ENCODE data around the gene NTNG1.

The NTNG1 gene

DNA sequence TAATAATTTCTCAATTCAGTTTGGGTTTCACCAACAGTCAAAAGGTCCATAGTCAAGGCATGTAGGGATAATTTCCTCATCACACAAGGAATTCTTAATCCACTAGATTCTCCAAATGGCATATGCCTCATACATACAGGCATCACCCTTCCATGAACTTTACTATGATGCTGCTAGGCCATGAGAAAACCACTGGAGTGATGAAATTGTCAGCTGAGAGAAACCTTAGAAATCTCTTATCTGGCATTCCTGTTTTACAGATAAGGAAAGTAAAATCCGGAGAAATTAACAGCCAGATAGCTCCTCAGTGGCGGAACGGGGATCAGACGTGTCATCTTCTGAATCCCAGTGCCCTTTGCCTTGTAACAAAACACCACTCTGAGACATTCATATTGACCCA is 274.4 kb downstream of the NTNG1 start:
- FAIRE-seq, result no peak

DNA sequence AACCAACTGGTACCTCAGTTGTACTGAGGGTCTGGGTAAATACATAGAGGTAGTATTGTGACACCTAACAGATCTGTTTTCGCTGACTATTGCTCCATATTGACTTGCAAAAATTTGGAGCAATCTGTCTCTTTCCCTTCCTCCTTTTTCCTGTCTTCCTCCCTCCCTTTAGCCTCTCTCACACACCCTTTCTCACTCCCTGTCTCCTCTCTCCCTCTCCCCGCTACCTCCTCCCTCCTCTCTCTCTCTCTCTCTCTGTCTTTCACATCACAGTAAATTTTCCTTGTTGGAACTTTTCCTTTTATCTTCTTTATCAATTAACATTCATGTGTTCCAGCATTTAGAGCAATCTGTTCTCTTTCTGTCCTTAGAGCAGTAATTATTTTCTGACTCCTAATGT is 278.2 kb downstream of the NTNG1 start:
- no peak for FAIRE-seq

DNA sequence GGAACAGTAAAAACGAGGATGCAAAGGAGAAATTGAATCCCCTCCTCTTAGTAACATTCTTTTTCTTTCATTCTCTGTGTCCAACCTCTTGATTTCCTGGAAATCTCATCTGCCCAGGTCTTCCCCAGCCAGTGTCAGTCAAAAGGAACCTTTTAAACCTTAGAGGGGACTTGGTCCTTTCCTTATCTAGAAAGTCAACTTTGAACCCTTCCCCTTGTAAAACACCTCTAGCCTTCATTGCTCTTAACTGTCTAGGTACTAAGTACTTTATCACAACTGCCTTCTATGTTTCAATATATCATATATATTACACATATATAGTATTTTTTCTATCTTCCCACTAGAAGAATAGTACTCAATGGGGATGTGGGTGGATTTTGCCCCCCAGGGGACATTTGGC is 282.1 kb downstream of the NTNG1 start:
- FAIRE-seq, result no peak

GRCh38 chr1:107430540-107431228 is 289.8 kb downstream of the NTNG1 start:
- peak; percentile 8 for FAIRE-seq

- no peak for FAIRE-seq
Measured at GRCh38 chr1:107432108-107432507, 291.3 kb downstream of the NTNG1 start.

- FAIRE-seq, result no peak
Measured at GRCh38 chr1:107433068-107433467, 292.2 kb downstream of the NTNG1 start.

- FAIRE-seq, result no peak
Measured at GRCh38 chr1:107433635-107434360, 293.0 kb downstream of the NTNG1 start.

GRCh38 chr1:107434361-107434693 is 293.5 kb downstream of the NTNG1 start:
- no peak for FAIRE-seq

DNA sequence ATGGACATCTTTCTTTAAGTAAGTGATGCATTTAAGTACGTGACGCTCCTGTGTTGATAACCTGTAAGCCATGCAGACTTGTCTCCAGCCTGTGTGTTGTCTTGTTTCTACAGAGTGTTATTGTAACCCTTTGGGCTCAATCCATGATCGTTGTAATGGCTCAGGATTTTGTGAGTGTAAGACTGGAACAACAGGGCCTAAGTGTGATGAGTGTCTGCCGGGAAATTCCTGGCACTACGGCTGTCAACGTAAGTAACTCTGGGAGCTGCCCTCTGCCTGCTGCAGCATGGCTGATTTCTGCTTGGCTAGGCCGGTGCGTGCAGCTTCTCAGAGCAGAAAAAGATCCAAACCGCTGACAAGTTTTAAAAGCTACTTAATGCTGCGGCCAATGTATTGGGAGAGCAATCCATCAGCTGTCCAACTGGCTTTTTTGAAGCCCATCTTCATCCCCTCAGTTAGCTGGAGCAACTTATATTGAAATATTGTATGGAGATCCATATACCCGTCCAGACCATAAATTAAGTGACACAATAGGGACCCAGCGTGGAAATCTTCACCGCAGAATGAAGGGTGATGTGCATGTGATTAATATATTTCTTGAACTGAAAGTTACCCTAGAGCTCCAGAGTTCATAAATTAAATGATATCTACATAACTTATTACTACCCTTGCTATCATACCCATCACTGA is 295.9 kb downstream of the NTNG1 start:
- no peak for FAIRE-seq

- no peak for FAIRE-seq
Measured at GRCh38 chr1:107439567-107439966, 298.7 kb downstream of the NTNG1 start.

- no peak for FAIRE-seq
Measured at GRCh38 chr1:107442551-107442950, 301.7 kb downstream of the NTNG1 start.

DNA sequence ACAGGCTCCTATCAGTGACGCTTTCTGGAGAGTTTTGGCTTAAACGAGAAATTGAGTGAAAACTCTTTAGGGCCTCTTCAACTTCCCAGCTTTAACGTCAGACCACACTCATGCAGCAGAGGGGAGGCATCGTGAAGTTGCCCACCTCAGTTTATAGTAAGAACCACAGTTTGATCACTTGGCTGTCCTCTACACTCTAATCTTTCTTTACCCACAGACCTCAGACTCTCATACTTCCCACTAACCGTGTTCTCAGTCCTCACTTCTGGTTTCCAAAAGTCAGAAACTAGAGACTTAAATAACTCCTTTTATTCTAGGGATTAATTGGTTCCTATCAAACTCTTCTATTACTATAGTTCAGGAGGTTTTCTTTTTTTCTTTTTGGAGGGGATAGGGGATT is 302.2 kb downstream of the NTNG1 start:
- FAIRE-seq, result no peak

DNA sequence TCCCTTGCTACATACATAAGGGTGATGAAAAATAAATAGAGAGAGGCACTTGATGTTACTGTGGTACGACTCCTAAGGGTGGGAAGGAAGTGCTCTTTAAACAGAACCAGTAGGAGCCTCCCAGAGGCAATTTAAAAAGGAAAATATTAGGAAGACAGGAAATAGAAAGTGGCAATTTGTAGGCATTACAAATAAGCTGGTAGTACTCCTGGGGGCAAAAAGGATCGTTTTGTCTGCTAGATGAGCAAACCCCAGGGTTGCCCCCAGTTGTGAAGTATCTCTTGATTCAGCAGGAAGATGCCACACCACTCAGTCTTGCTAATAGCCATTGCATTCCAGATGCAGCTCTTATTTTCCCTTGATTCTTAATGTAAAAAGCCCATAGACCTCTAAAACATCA is 303.0 kb downstream of the NTNG1 start:
- no peak for FAIRE-seq

DNA sequence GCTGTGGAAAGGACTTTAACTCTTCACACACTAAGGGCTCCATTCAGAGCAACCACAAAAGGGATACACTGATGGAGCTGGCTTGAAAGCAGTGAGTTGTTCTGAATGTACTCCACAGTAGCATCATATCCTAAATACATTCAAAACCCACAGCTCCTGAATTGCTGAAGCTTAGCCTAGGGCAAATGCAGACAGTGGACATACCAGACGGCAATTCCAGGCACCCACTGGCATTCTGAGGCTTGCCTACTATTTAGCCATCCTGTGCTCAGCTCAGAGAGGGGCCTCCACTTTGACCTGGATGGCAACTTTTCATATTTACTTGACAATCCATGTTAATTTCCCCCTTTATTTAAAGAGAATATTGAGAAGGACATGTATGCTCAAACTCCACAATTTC is 303.5 kb downstream of the NTNG1 start:
- no peak for FAIRE-seq

- no peak for FAIRE-seq
Measured at GRCh38 chr1:107449326-107449725, 308.5 kb downstream of the NTNG1 start.

DNA sequence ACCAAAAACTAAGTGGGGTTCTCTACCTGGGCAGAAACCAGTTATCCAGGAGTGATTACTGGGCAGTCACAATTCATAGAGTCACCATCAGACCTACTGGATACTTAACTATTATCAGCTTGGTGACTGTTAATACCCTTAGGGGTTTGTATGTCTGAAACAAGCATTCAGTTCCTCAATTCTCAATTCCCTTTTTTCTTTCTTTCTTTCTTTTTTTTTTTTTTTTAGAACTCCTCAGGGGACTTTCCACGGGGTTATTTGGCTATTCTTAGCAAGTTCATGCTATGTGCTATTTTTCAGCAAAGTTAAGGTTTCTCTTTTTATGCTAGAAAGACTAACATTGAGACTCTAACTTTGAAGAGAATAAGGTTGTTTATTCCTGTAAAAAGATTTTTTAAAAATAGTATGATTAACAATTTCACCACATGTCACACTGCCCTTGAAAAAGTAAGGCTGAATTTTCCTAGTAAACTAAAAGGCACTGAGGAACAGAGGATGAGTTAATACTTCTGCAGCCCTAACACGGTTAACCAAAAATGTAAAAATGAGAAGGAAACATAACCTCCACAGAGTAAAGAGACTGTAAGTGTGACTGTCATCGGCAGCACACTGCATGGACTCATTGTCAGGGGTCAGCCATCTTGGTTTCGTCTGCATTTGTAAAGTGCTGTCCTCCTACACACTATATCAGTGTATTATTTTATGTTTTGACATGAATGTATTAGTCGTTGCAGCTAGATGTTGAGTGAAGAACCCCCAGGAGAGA is 310.2 kb downstream of the NTNG1 start:
- FAIRE-seq, result no peak

DNA sequence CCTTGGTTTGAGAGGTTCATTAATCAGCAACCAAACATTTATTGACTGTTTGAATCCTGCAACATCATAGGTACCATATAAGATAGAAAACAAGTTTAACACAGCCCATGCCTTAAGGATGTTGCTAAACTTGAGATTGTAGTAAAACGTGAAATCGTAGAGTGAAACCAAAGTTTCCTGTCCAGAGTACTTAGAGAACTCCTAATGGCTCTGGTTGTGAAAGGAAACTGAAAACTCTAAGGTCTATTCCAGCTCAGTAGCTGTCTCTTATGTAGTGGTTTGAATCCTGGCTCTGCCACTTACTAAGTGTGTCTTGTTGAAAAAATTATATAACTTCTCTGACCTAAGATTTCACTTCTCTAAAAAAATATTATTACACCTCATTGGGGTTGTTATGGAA is 310.9 kb downstream of the NTNG1 start:
- no peak for FAIRE-seq

GRCh38 chr1:107454791-107455190 is 314.0 kb downstream of the NTNG1 start:
- no peak for FAIRE-seq

GRCh38 chr1:107457989-107458388 is 317.1 kb downstream of the NTNG1 start:
- no peak for FAIRE-seq

- no peak for FAIRE-seq
Measured at GRCh38 chr1:107459204-107459904, 318.5 kb downstream of the NTNG1 start.

GRCh38 chr1:107460035-107460434 is 319.2 kb downstream of the NTNG1 start:
- FAIRE-seq, result no peak

DNA sequence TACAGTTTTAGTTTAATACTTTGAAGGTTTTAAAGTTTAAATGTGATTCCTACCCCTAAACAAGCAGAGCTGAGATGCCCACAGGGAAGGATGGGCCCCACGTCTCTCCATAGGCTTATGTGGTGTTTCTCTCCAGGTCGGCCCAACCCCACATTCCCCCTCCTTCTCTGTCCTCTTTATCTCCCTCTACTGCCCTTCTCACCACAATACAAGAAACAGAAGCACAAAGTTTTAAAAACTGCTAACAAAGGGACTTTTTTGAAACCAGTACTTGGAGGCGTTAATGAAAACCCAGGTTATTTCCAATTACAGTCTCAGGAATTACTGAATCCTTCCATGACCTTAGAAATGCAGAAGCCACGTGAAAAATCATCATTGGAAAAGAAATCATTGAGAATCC is 324.0 kb downstream of the NTNG1 start:
- FAIRE-seq, result no peak

DNA sequence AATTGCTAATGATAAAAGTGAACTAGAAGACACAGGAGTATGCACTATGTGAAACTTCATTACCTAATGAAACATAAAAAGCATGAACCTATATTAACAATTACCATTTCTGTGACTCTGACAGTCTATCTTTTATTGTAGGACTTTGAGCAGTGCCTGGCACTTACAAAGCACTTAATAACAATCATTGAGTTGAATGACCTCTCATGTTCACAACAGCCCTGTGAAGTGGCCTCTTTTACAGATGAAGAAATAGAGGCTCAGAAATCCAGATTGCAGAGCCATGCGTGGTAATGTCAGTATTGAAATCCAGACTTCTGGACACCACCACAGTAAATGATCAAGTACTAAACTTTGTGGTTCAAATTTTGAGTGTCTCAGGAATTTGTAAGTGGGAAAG is 326.4 kb downstream of the NTNG1 start:
- no peak for FAIRE-seq

All from G401.6 (cell line).